Upper lobe of left lung (tissue), 6 donors: ENCODE results near the gene DNAH8. TPM values are rescaled to one million over a fixed set of nuclear protein-coding genes. Genes with fewer than 3 reads are reported as not detected.
A peak's percentile ranks its signal among the peaks of the same experiment; 100 is the strongest.

Experiments used
- ATAC-seq, 2 donors: fragments of 200-7000 bp; cut with Tn5 transposase; one replicate each; pipeline ENCODE4 v1.9.1; 2022; ENCODE audit warnings: mild to moderate bottlenecking in 2 of 2, moderate library complexity in 2 of 2; ENCODE audit not compliant: low FRiP score in 2 of 2
- DNase-seq, 2 donors: peaks; one replicate each; pipeline ENCODE4 v3.0.0-alpha.2; 2019 to 2020
- H3K27ac ChIP-seq, 4 donors: fragments of 200-600 bp; sonication (generic); one replicate each; pipeline ENCODE4 v1.5.1; 2016 to 2019
- H3K27me3 ChIP-seq, 4 donors: fragments of 200-600 bp; sonication (generic); one replicate each; pipeline ENCODE4 v1.5.1; 2017 to 2019
- H3K36me3 ChIP-seq, 4 donors: fragments of 200-600 bp; sonication (generic); one replicate each; pipeline ENCODE4 v1.5.1; 2016 to 2019
- H3K4me1 ChIP-seq, 4 donors: fragments of 200-600 bp; sonication (generic); one replicate each; pipeline ENCODE4 v1.5.1; 2018 to 2019
- H3K4me3 ChIP-seq, 4 donors: fragments of 200-600 bp; sonication (generic); one replicate each; pipeline ENCODE4 v1.5.1; 2017 to 2019; ENCODE audit warnings: mild to moderate bottlenecking in 2 of 4, moderate library complexity in 1 of 4
- H3K9me3 ChIP-seq, 4 donors: fragments of 200-600 bp; sonication (generic); one replicate each; pipeline ENCODE4 v1.5.1; 2018 to 2019
- CTCF ChIP-seq, 6 experiments: fragments of 450-650 bp in 4 of 6; fragments of 200-600 bp in 2 of 6; sonication (generic) in 2 of 6; IDR thresholded peaks; one replicate each; pipeline ENCODE4 v1.5.1; 2016 to 2019; ENCODE audit warnings: antibody characterized with exemption in 6 of 6
- EP300 ChIP-seq, 4 donors: sonication (generic); formaldehyde crosslinking; IDR thresholded peaks; one replicate each; pipeline ENCODE4 v1.5.1; 2017; ENCODE audit warnings: antibody characterized with exemption in 4 of 4, control low read depth in 2 of 4
- POLR2A ChIP-seq, 4 donors: fragments of 450-650 bp; IDR thresholded peaks; one replicate each; pipeline ENCODE4 v1.5.1; 2016 to 2017; ENCODE audit warnings: antibody characterized with exemption in 4 of 4, mild to moderate bottlenecking in 2 of 4
- POLR2AphosphoS5 ChIP-seq, 2 donors: sonication (generic); formaldehyde crosslinking; IDR thresholded peaks; one replicate each; pipeline ENCODE4 v1.5.1; 2017; ENCODE audit warnings: antibody characterized with exemption in 2 of 2
- WGBS, 2 donors: methylation state at CpG; one replicate each; pipeline ENCODE4 v1.1.5; 2017 to 2018; 5-methylcytosine and 5-hydroxymethylcytosine counted together
- total RNA-seq, 6 donors: library from RNA; depleted of rRNA in 4 of 6; stranded (reverse); fragments of >200 nt in 4 of 6; gene quantifications; one replicate each; pipeline versions ENCODE4 v1.1.0 to v1.2.1, GENCODE V29; 2016 to 2021
- donor health status: DM: no; HTN: no; CAD: no; lungs with moderate emphysema.
- donor health status: DM: no; HTN: yes; CAD: no; lungs with severe emphysema.

DNAH8 gene
- total RNA-seq, 6 donors from 2014 or later, result under 0.01 to 0.24 (median 0.15) TPM; not detected in 2

GRCh38 chr6:38935051-38935450 lies 219.9 kb downstream of the DNAH8 start:
- no peaks in the 10 kb centered on the region for H3K27me3 ChIP-seq
- no peaks in the 10 kb centered on the region for H3K36me3 ChIP-seq
- WGBS, 2 donors, result 91 to 92% methylated on average over 1 of the region's 1 CpG
- DNase-seq (no peak), ATAC-seq (no peak)
- H3K4me1 ChIP-seq, result no peaks in the 10 kb centered on the region
- H3K27ac ChIP-seq, result no peak overlapping the region
- H3K9me3 ChIP-seq, result no peaks in the 10 kb centered on the region
- H3K4me3 ChIP-seq, result no peak overlapping the region
- TF ChIP-seq EP300 (IDR thresholded peaks at IDR 0.05) (no peak), POLR2AphosphoS5 (IDR thresholded peaks at IDR 0.05) (no peak), CTCF (IDR thresholded peaks at IDR 0.05) (no peak)

- no peak for TF ChIP-seq POLR2AphosphoS5 (IDR thresholded peaks at IDR 0.05)
- no peak for TF ChIP-seq CTCF (IDR thresholded peaks at IDR 0.05)
- TF ChIP-seq EP300 (IDR thresholded peaks at IDR 0.05), result no peak
- TF ChIP-seq POLR2A (IDR thresholded peaks at IDR 0.05), result no peak
- H3K4me1 ChIP-seq, result no peaks in the 10 kb centered on the region
- no peak overlapping the region for H3K4me3 ChIP-seq
- 92 to 93% methylated on average over 15 of the region's 15 CpGs for WGBS, 2 donors
- no peaks in the 10 kb centered on the region for H3K27me3 ChIP-seq
- DNase-seq, result peak in 1 of 2 donors; percentile 35
- no peak for ATAC-seq
- H3K9me3 ChIP-seq, result no peaks in the 10 kb centered on the region
- no peaks in the 10 kb centered on the region for H3K36me3 ChIP-seq
- no peak overlapping the region for H3K27ac ChIP-seq
Observed at GRCh38 chr6:38937839-38938613, 222.9 kb downstream of the DNAH8 start.

GRCh38 chr6:38938741-38939140 lies 223.6 kb downstream of the DNAH8 start:
- DNase-seq, result no peak
- 88 to 94% methylated on average over 3 of the region's 3 CpGs for WGBS, 2 donors
- no peak overlapping the region for H3K27ac ChIP-seq
- no peak for TF ChIP-seq POLR2A (IDR thresholded peaks at IDR 0.05)
- no peak for TF ChIP-seq EP300 (IDR thresholded peaks at IDR 0.05)
- no peak for TF ChIP-seq POLR2AphosphoS5 (IDR thresholded peaks at IDR 0.05)
- no peak for TF ChIP-seq CTCF (IDR thresholded peaks at IDR 0.05)
- no peaks in the 10 kb centered on the region for H3K36me3 ChIP-seq
- no peaks in the 10 kb centered on the region for H3K27me3 ChIP-seq
- H3K4me1 ChIP-seq, result no peaks in the 10 kb centered on the region
- H3K4me3 ChIP-seq, result no peak overlapping the region
- ATAC-seq, result no peak
- H3K9me3 ChIP-seq, result no peaks in the 10 kb centered on the region

- H3K27ac ChIP-seq, result no peak overlapping the region
- no peaks in the 10 kb centered on the region for H3K27me3 ChIP-seq
- no peak for DNase-seq
- no peaks in the 10 kb centered on the region for H3K36me3 ChIP-seq
- H3K9me3 ChIP-seq, result no peaks in the 10 kb centered on the region
- no peaks in the 10 kb centered on the region for H3K4me1 ChIP-seq
- TF ChIP-seq POLR2A (IDR thresholded peaks at IDR 0.05), result no peak
- no peak for TF ChIP-seq EP300 (IDR thresholded peaks at IDR 0.05)
- no peak for TF ChIP-seq CTCF (IDR thresholded peaks at IDR 0.05)
- TF ChIP-seq POLR2AphosphoS5 (IDR thresholded peaks at IDR 0.05), result no peak
- H3K4me3 ChIP-seq, result no peak overlapping the region
- no peak for ATAC-seq
- 85 to 90% methylated on average over 3 to 4 of the region's 4 CpGs for WGBS, 2 donors
Observed at GRCh38 chr6:38942442-38942841, 227.3 kb downstream of the DNAH8 start.

- Histone ChIP-seq H3K9me3 (no peaks in the 10 kb centered on the region), H3K4me3 (no peak overlapping the region), H3K27me3 (no peaks in the 10 kb centered on the region), H3K4me1 (no peaks in the 10 kb centered on the region), H3K36me3 (no peaks in the 10 kb centered on the region), H3K27ac (no peak overlapping the region)
- DNase-seq (no peak), ATAC-seq (no peak)
- no peak for TF ChIP-seq POLR2A (IDR thresholded peaks at IDR 0.05)
- TF ChIP-seq CTCF (IDR thresholded peaks at IDR 0.05), result no peak
- no peak for TF ChIP-seq EP300 (IDR thresholded peaks at IDR 0.05)
- TF ChIP-seq POLR2AphosphoS5 (IDR thresholded peaks at IDR 0.05), result no peak
- 88 to 91% methylated on average over 1 of the region's 1 CpG for WGBS, 2 donors
Observed at GRCh38 chr6:38942965-38943364, 227.9 kb downstream of the DNAH8 start.
